PC-9 (cell line): ENCODE results near the gene GAST. TPM values are rescaled to one million over a fixed set of nuclear protein-coding genes. Genes with fewer than 3 reads are reported as not detected.

ENCODE experiments used
- BruUV-seq: library from RNA; stranded (reverse); fragments of 400-500 nt; replicated peaks from 2 replicates; lab custom pipeline; 2021; lab: Mats Ljungman, UMichigan
- CTCF ChIA-PET: fragments of 300-600 bp; sonication (Branson Sonifier 250); formaldehyde crosslinking; loops from one replicate; lab custom pipeline; 2022; ENCODE audit warnings: antibody characterized with exemption; lab: Charles Lee
- POLR2A ChIA-PET: fragments of 300-600 bp; sonication (Branson Sonifier 250); formaldehyde crosslinking; loops from one replicate; lab custom pipeline; 2022; ENCODE audit warnings: antibody characterized with exemption; ENCODE audit not compliant: unreplicated experiment; lab: Charles Lee
- DNase-seq, 2 experiments: peaks; one replicate each; pipeline versions ENCODE4 v3.0.0 to v3.0.0-alpha.2; 2015 to 2022; ENCODE audit warnings: mixed read lengths in 1 of 2
- H2AFZ ChIP-seq: fragments of 200-600 bp; sonication (generic); 2 replicates; pipeline ENCODE4 v1.8.1; 2017; ENCODE audit warnings: antibody characterized with exemption
- H3F3A ChIP-seq: fragments of 200-600 bp; sonication (generic); 2 replicates; pipeline ENCODE4 v1.8.1; 2017; ENCODE audit warnings: antibody characterized with exemption, mild to moderate bottlenecking, low read depth; ENCODE audit not compliant: insufficient read depth
- H3K27ac ChIP-seq: fragments of 200-600 bp; sonication (generic); 2 replicates; pipeline ENCODE4 v1.6.1; 2016; ENCODE audit warnings: mixed run types
- H3K27me3 ChIP-seq: fragments of 200-600 bp; sonication (generic); 2 replicates; pipeline ENCODE4 v1.6.1; 2016; ENCODE audit warnings: low read depth, mixed run types; ENCODE audit not compliant: insufficient read depth
- H3K36me3 ChIP-seq: fragments of 200-600 bp; sonication (generic); 2 replicates; pipeline ENCODE4 v1.6.1; 2016; ENCODE audit warnings: low read depth, mixed run types
- H3K4me1 ChIP-seq: fragments of 200-600 bp; sonication (generic); replicated peaks from 2 replicates; pipeline ENCODE4 v1.6.1; 2016; ENCODE audit warnings: mixed run types; ENCODE audit not compliant: insufficient read depth
- H3K4me2 ChIP-seq: fragments of 200-600 bp; sonication (generic); 2 replicates; pipeline ENCODE4 v1.6.1; 2017; ENCODE audit warnings: mixed run types
- H3K4me3 ChIP-seq: fragments of 200-600 bp; sonication (generic); 2 replicates; pipeline ENCODE4 v1.6.1; 2016; ENCODE audit warnings: mixed run types
- H3K79me2 ChIP-seq: fragments of 200-600 bp; sonication (generic); 2 replicates; pipeline ENCODE4 v1.6.1; 2017; ENCODE audit warnings: low read depth, mixed run types
- H3K9me2 ChIP-seq: fragments of 200-600 bp; sonication (generic); 2 replicates; pipeline ENCODE4 v1.8.1; 2017; ENCODE audit warnings: mild to moderate bottlenecking; ENCODE audit not compliant: insufficient read depth
- H3K9me3 ChIP-seq: fragments of 200-600 bp; sonication (generic); 2 replicates; pipeline ENCODE4 v1.8.1; 2016; ENCODE audit warnings: low read depth; ENCODE audit not compliant: insufficient read depth
- H4K20me1 ChIP-seq: fragments of 200-600 bp; sonication (generic); 2 replicates; pipeline ENCODE4 v1.8.1; 2017; ENCODE audit not compliant: insufficient read depth
- EZH2 ChIP-seq: fragments of 200-600 bp; sonication (generic); IDR thresholded peaks from 2 replicates; pipeline ENCODE4 v1.8.0; 2017; ENCODE audit warnings: antibody characterized with exemption, low read depth
- intact Hi-C: fragments of 100-400 bp; cut with micrococcal nuclease; formaldehyde crosslinking; loops from one replicate; pipeline ENCODE4 v1.10.0; 2022; ENCODE audit not compliant: unreplicated experiment
- total RNA-seq: library from RNA; stranded (reverse); gene quantifications from 2 replicates; pipeline ENCODE4 v1.2.3, GENCODE V29; 2021
- TF ChIP-seq, protein P1 (sequence below): fragments of 200-600 bp; sonication (generic); conservative IDR thresholded peaks from 2 replicates; pipeline ENCODE4 v1.6.1; 2017; ENCODE audit warnings: mixed run types, antibody characterized with exemption, mild to moderate bottlenecking, moderate library complexity

Gene GAST
- total RNA-seq, 1 experiment from 2014 or later, result 0.87 TPM

DNA sequence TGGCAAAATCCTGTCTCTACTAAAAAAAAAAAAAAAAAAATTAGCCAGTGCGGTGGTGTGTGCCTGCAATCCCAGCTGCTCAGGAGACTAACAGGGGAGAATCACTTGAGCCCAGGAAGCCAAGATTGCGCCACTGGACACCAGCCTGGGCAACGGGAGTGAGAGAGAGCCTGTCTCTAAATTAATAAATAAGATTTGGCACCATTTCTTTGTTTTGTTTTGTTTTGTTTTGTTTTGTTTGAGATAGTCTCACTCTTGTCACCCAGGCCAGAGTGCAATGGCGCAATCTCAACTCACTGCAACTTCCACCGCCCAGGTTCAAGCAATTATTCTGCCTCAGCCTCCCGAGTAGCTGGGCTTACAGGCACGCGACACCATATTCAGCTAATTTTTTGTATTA lies 9.4 kb upstream of the GAST start:
- H2AFZ ChIP-seq, result no peak overlapping the region
- no peak for TF ChIP-seq EZH2
- TF ChIP-seq, protein P1, sequence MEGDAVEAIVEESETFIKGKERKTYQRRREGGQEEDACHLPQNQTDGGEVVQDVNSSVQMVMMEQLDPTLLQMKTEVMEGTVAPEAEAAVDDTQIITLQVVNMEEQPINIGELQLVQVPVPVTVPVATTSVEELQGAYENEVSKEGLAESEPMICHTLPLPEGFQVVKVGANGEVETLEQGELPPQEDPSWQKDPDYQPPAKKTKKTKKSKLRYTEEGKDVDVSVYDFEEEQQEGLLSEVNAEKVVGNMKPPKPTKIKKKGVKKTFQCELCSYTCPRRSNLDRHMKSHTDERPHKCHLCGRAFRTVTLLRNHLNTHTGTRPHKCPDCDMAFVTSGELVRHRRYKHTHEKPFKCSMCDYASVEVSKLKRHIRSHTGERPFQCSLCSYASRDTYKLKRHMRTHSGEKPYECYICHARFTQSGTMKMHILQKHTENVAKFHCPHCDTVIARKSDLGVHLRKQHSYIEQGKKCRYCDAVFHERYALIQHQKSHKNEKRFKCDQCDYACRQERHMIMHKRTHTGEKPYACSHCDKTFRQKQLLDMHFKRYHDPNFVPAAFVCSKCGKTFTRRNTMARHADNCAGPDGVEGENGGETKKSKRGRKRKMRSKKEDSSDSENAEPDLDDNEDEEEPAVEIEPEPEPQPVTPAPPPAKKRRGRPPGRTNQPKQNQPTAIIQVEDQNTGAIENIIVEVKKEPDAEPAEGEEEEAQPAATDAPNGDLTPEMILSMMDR, result no peak
- no peaks in the 10 kb centered on the region for H3K9me3 ChIP-seq
- H3K36me3 ChIP-seq, result no peaks in the 10 kb centered on the region
- BruUV-seq, result no TSS peak
- peaks cover 5% of the 10 kb centered on the region; the same call in 1 of the 2 replicates for H3F3A ChIP-seq
- H3K4me1 ChIP-seq, result no peaks in the 10 kb centered on the region
- intact Hi-C loops, result no loop called here
- H3K79me2 ChIP-seq, result no peaks in the 10 kb centered on the region
- DNase-seq, result no peak
- H3K4me2 ChIP-seq, result no peak overlapping the region
- H3K9me2 ChIP-seq, result no peaks in the 10 kb centered on the region
- no peak overlapping the region for H3K27ac ChIP-seq
- no peaks in the 10 kb centered on the region for H4K20me1 ChIP-seq
- CTCF ChIA-PET, result no interaction called here
- POLR2A ChIA-PET, result interaction anchor here (0.5 kb wide), 1 partner anchor 201 kb away, joined by 21 read pairs; no protein-coding TSS in a partner anchor
- no peak overlapping the region for H3K4me3 ChIP-seq
- no peaks in the 10 kb centered on the region for H3K27me3 ChIP-seq

DNA sequence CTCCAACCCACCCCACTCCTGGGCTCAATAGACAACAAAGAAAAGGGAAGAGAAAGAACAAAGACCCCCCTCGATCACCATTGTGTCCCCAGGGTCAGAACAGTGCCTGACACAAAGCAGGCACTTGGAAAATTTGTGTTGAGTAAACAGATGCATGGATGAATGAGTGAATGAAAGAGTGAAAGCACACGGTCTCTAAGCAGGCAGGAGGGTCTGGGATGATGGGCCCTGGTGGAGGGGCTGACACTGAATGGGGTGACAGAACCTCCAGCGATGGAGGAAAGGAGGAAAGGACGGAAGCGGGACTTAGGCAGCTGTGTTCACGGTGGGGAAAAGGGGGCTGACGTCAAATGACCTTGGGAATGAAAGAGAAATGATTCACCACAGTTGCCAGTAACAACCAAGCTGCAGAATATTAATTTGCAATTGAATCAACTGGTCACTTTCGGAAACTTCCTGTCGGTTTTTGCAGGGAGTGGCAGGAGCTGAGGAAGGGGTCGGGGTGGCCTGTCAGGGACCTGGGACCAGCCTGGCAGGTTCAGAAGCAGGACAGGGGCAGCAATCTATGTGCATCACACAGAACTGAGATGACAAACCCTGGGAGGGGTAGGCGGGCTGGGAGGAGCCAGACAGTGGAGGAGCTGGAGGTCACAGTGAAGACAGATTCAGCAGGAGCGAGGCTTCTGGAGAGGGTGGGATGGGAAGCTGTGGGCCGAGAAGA lies 6.7 kb upstream of the GAST start:
- no TSS peak for BruUV-seq
- no peak for DNase-seq
- Histone ChIP-seq H3K27me3 (no peaks in the 10 kb centered on the region), H3K9me2 (no peaks in the 10 kb centered on the region), H3K4me1 (no peaks in the 10 kb centered on the region), H3K4me3 (no peak overlapping the region), H4K20me1 (no peaks in the 10 kb centered on the region), H2AFZ (no peak overlapping the region), H3K36me3 (no peaks in the 10 kb centered on the region), H3K9me3 (no peaks in the 10 kb centered on the region), H3F3A (no peaks in the 10 kb centered on the region), H3K27ac (no peak overlapping the region), H3K4me2 (no peak overlapping the region), H3K79me2 (no peaks in the 10 kb centered on the region)
- CTCF ChIA-PET, result no interaction called here
- intact Hi-C loops, result no loop called here
- POLR2A ChIA-PET, result no interaction called here
- TF ChIP-seq, protein P1, result no peak
- no peak for TF ChIP-seq EZH2

DNA sequence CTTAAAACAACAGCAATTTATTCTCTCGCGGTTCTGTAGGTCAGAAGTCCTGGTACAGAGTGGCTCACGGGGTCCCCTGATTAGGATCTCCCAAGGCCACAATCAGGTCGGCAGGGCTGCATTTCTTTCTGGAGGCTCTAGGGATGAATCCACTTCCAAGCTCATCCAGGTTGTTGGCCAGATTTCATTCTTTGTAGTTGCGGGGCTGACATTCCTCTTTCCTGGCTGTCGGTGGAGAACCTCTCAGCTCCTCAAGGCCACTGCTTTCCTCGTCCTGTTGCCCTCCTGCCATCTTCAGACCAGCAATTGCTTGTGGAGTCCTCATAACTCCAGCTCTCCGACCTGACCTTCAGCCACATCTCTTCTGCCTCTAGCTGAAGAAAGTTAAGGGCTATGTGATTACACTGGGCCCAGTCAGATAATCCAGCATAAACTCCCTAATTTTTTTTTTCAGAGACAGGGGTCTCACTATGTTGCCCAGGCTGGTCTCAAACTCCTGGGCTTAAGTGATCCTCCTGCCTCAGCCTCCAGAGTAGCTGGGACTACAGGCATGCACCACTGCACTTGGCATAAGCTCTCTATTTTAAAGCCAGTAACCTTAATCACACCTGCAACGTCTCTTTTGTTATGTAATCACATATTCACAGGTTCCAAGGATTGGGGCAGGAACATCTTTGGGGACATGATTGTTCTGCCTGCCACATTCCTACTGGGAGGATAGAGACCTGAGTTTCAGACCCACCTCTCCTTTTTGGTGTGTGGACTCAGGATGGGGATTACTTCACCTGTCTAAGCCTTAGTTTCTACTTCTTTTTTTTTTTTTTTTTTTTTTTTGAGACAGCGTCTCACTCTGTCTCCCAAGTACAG lies 4.1 kb upstream of the GAST start:
- TF ChIP-seq, protein P1, result no peak
- no peak for TF ChIP-seq EZH2
- Histone ChIP-seq H3K27ac (no peak overlapping the region), H3K27me3 (no peaks in the 10 kb centered on the region), H3K4me2 (no peak overlapping the region), H3K4me3 (no peak overlapping the region), H3K9me3 (no peaks in the 10 kb centered on the region), H3K9me2 (no peaks in the 10 kb centered on the region), H3F3A (peaks cover 4% of the 10 kb centered on the region; the same call in 1 of the 2 replicates), H3K79me2 (no peaks in the 10 kb centered on the region), H2AFZ (no peak overlapping the region), H3K4me1 (no peaks in the 10 kb centered on the region), H3K36me3 (no peaks in the 10 kb centered on the region), H4K20me1 (no peaks in the 10 kb centered on the region)
- CTCF ChIA-PET, result interaction anchor here (0.7 kb wide), 2 partner anchors 18 to 43 kb away, joined by 3 to 5 read pairs; no protein-coding TSS in a partner anchor
- POLR2A ChIA-PET, result interaction anchor here (0.5 to 0.6 kb wide), 4 partner anchors 50 to 1445 kb away, joined by 3 to 4 read pairs (median 4); no protein-coding TSS in a partner anchor
- no TSS peak for BruUV-seq
- DNase-seq, result no peak
- intact Hi-C loops, result no loop called here
